Esophagus muscularis mucosa (tissue), 2 donors: ENCODE measurements around the gene NRP1.

Source experiments
- EP300 ChIP-seq: sonication (generic); formaldehyde crosslinking; IDR thresholded peaks from one replicate; pipeline ENCODE4 v1.6.1; 2017; ENCODE audit warnings: antibody characterized with exemption
- POLR2A ChIP-seq: fragments of 450-650 bp; IDR thresholded peaks from one replicate; pipeline ENCODE4 v1.6.1; 2017; ENCODE audit warnings: antibody characterized with exemption, moderate library complexity, mild to moderate bottlenecking, low read depth

DNA sequence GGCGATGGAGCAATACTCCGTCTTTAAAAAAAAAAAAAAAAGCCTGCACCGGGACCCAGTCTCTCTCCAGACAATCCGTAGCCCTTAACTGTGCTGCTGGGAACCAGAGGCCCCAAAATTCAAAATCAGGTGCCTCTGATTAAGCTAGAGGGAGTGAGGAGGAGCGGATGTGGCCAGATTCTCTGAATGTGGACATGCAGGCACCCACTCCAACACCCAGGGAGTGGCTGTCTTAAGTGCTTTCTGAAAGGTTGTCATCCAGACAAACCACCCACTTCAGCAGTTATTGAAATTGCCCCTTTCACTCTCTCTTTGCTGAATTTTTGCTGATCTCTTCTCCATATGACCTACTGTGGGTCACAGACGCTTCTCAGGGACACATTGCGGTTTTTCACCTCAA lies 14.2 kb downstream of the NRP1 start:
- TF ChIP-seq POLR2A (no peak), EP300 (no peak)
